ENCODE measurements around the gene PADI1.

PADI1 gene

GRCh38 chr1:17214876-17215544 lies 10.1 kb downstream of the PADI1 start:
- DNase-seq (ENCODE audit: low read depth) = no peak

- no peak for DNase-seq (ENCODE audit: low read depth)
Observed at GRCh38 chr1:17215545-17215890, 10.6 kb downstream of the PADI1 start.

GRCh38 chr1:17216078-17216477 lies 11.2 kb downstream of the PADI1 start:
- no peak for DNase-seq (ENCODE audit: low read depth)

GRCh38 chr1:17217607-17218006 lies 12.7 kb downstream of the PADI1 start:
- no peak for DNase-seq (ENCODE audit: low read depth)

GRCh38 chr1:17218939-17219338 lies 14.0 kb downstream of the PADI1 start:
- no peak for DNase-seq (ENCODE audit: low read depth)

GRCh38 chr1:17220287-17220686 lies 15.4 kb downstream of the PADI1 start:
- DNase-seq (ENCODE audit: low read depth) = no peak

GRCh38 chr1:17222557-17222956 lies 17.6 kb downstream of the PADI1 start:
- DNase-seq (ENCODE audit: low read depth) = no peak

GRCh38 chr1:17224434-17224833 lies 19.5 kb downstream of the PADI1 start:
- no peak for DNase-seq (ENCODE audit: low read depth)

- no peak for DNase-seq (ENCODE audit: low read depth)
Observed at GRCh38 chr1:17225140-17225539, 20.2 kb downstream of the PADI1 start.

GRCh38 chr1:17227358-17227915 lies 22.5 kb downstream of the PADI1 start:
- DNase-seq (ENCODE audit: low read depth) = no peak

GRCh38 chr1:17228619-17229018 lies 23.7 kb downstream of the PADI1 start:
- DNase-seq (ENCODE audit: low read depth) = no peak

GRCh38 chr1:17229379-17229778 lies 24.5 kb downstream of the PADI1 start:
- DNase-seq (ENCODE audit: low read depth) = no peak

GRCh38 chr1:17230106-17230505 lies 25.2 kb downstream of the PADI1 start:
- no peak for DNase-seq (ENCODE audit: low read depth)

GRCh38 chr1:17230671-17231310 lies 25.9 kb downstream of the PADI1 start:
- DNase-seq (ENCODE audit: low read depth) = no peak

- peak; percentile 78 for DNase-seq (ENCODE audit: low read depth)
Observed at GRCh38 chr1:17232759-17233661, 28.1 kb downstream of the PADI1 start.

GRCh38 chr1:17233675-17234320 lies 28.9 kb downstream of the PADI1 start:
- DNase-seq (ENCODE audit: low read depth) = peak; percentile 90

GRCh38 chr1:17234405-17234804 lies 29.5 kb downstream of the PADI1 start:
- no peak for DNase-seq (ENCODE audit: low read depth)

- no peak for DNase-seq (ENCODE audit: low read depth)
Observed at GRCh38 chr1:17235135-17235885, 30.4 kb downstream of the PADI1 start.

- DNase-seq (ENCODE audit: low read depth) = peak; percentile 74
Observed at GRCh38 chr1:17236779-17237560, 32.0 kb downstream of the PADI1 start.

- DNase-seq (ENCODE audit: low read depth) = no peak
Observed at GRCh38 chr1:17237561-17237903, 32.6 kb downstream of the PADI1 start.

GRCh38 chr1:17239420-17239819 lies 34.5 kb downstream of the PADI1 start:
- DNase-seq (ENCODE audit: low read depth) = peak; percentile 48

All from HS-5 (cell line).